ENCODE data around the gene MBLAC1. TPM values are rescaled to one million over a fixed set of nuclear protein-coding genes. Genes with fewer than 3 reads are reported as not detected.

The MBLAC1 gene
- total and polyA plus RNA-seq, 4 donors, result 1.4 to 2.3 (median 1.8) TPM

GRCh38 chr7:100093498-100093897, 33.3 kb upstream of the MBLAC1 start:
- intact Hi-C loops (cut with DNase I), result loop anchor here in 1 of 2 donors (5.0 kb wide), 1 partner anchor 34 kb away; the partner anchor contains the start of gene MBLAC1
- H3K27ac ChIP-seq (ENCODE audit: low read depth in 1 of 2, low read length in 2 of 2), result no peak overlapping the region
- no peak for ATAC-seq (ENCODE audit: low FRiP score)
- DNase-seq, result no peak
- no peak overlapping the region for H3K4me3 ChIP-seq (ENCODE audit: low read length in 2 of 2)
- no peaks in the 10 kb centered on the region for H3K9me3 ChIP-seq (ENCODE audit: control insufficient read depth, low read length)
- WGBS, 2 donors, result 43 to 47% methylated on average over 13 of the region's 13 CpGs
- no peaks in the 10 kb centered on the region for H3K4me1 ChIP-seq (ENCODE audit: control insufficient read depth in 1 of 2, insufficient read depth in 2 of 2, low read length in 2 of 2)
- peaks cover 0 to 10% of the 10 kb centered on the region in 2 donors for H3K36me3 ChIP-seq (ENCODE audit: control insufficient read depth in 1 of 2, insufficient read depth in 2 of 2, low read length in 1 of 2)
- no peaks in the 10 kb centered on the region for H3K27me3 ChIP-seq (ENCODE audit: control insufficient read depth in 1 of 2, insufficient read depth in 2 of 2, low read length in 1 of 2)

- no peaks in the 10 kb centered on the region for H3K4me1 ChIP-seq (ENCODE audit: control insufficient read depth in 1 of 2, insufficient read depth in 2 of 2, low read length in 2 of 2)
- intact Hi-C loops (cut with DNase I), result loop anchor here in 1 of 2 donors (5.0 kb wide), 1 partner anchor 33 kb away; the partner anchor contains the start of gene MBLAC1
- H3K27ac ChIP-seq (ENCODE audit: low read depth in 1 of 2, low read length in 2 of 2), result no peak overlapping the region
- WGBS, 2 donors, result 77 to 79% methylated on average over 16 of the region's 16 CpGs
- DNase-seq (no peak), ATAC-seq (ENCODE audit: low FRiP score) (no peak)
- H3K9me3 ChIP-seq (ENCODE audit: control insufficient read depth, low read length), result no peaks in the 10 kb centered on the region
- peaks cover 0 to 10% of the 10 kb centered on the region in 2 donors for H3K36me3 ChIP-seq (ENCODE audit: control insufficient read depth in 1 of 2, insufficient read depth in 2 of 2, low read length in 1 of 2)
- no peaks in the 10 kb centered on the region for H3K27me3 ChIP-seq (ENCODE audit: control insufficient read depth in 1 of 2, insufficient read depth in 2 of 2, low read length in 1 of 2)
- H3K4me3 ChIP-seq (ENCODE audit: low read length in 2 of 2), result no peak overlapping the region
Measured at GRCh38 chr7:100093925-100094486, 32.8 kb upstream of the MBLAC1 start.

GRCh38 chr7:100095289-100095688, 31.5 kb upstream of the MBLAC1 start:
- no peak for ATAC-seq (ENCODE audit: low FRiP score)
- 77 to 82% methylated on average over 9 of the region's 9 CpGs for WGBS, 2 donors
- no peak overlapping the region for H3K4me3 ChIP-seq (ENCODE audit: low read length in 2 of 2)
- no peak for DNase-seq
- peaks cover 0 to 10% of the 10 kb centered on the region in 2 donors for H3K36me3 ChIP-seq (ENCODE audit: control insufficient read depth in 1 of 2, insufficient read depth in 2 of 2, low read length in 1 of 2)
- no peaks in the 10 kb centered on the region for H3K9me3 ChIP-seq (ENCODE audit: control insufficient read depth, low read length)
- H3K27ac ChIP-seq (ENCODE audit: low read depth in 1 of 2, low read length in 2 of 2), result no peak overlapping the region
- no peaks in the 10 kb centered on the region for H3K4me1 ChIP-seq (ENCODE audit: control insufficient read depth in 1 of 2, insufficient read depth in 2 of 2, low read length in 2 of 2)
- no peaks in the 10 kb centered on the region for H3K27me3 ChIP-seq (ENCODE audit: control insufficient read depth in 1 of 2, insufficient read depth in 2 of 2, low read length in 1 of 2)
- intact Hi-C loops (cut with DNase I), result no loop called here

- Histone ChIP-seq H3K36me3 (ENCODE audit: control insufficient read depth in 1 of 2, insufficient read depth in 2 of 2, low read length in 1 of 2) (peaks cover 0 to 10% of the 10 kb centered on the region in 2 donors), H3K4me3 (ENCODE audit: low read length in 2 of 2) (no peak overlapping the region), H3K27ac (ENCODE audit: low read depth in 1 of 2, low read length in 2 of 2) (no peak overlapping the region), H3K4me1 (ENCODE audit: control insufficient read depth in 1 of 2, insufficient read depth in 2 of 2, low read length in 2 of 2) (no peaks in the 10 kb centered on the region), H3K9me3 (ENCODE audit: control insufficient read depth, low read length) (no peaks in the 10 kb centered on the region), H3K27me3 (ENCODE audit: control insufficient read depth in 1 of 2, insufficient read depth in 2 of 2, low read length in 1 of 2) (no peaks in the 10 kb centered on the region)
- intact Hi-C loops (cut with DNase I), result no loop called here
- ATAC-seq (ENCODE audit: low FRiP score), result no peak
- no peak for DNase-seq
- 91 to 94% methylated on average over 17 of the region's 17 CpGs for WGBS, 2 donors
Measured at GRCh38 chr7:100095704-100096103, 31.1 kb upstream of the MBLAC1 start.

- 82 to 83% methylated on average over 10 of the region's 10 CpGs for WGBS, 2 donors
- Histone ChIP-seq H3K9me3 (ENCODE audit: control insufficient read depth, low read length) (no peaks in the 10 kb centered on the region), H3K27me3 (ENCODE audit: control insufficient read depth in 1 of 2, insufficient read depth in 2 of 2, low read length in 1 of 2) (no peaks in the 10 kb centered on the region), H3K4me1 (ENCODE audit: control insufficient read depth in 1 of 2, insufficient read depth in 2 of 2, low read length in 2 of 2) (no peaks in the 10 kb centered on the region), H3K27ac (ENCODE audit: low read depth in 1 of 2, low read length in 2 of 2) (no peak overlapping the region), H3K36me3 (ENCODE audit: control insufficient read depth in 1 of 2, insufficient read depth in 2 of 2, low read length in 1 of 2) (peaks cover 0 to 1% of the 10 kb centered on the region in 2 donors), H3K4me3 (ENCODE audit: low read length in 2 of 2) (no peak overlapping the region)
- DNase-seq (no peak), ATAC-seq (ENCODE audit: low FRiP score) (no peak)
- intact Hi-C loops (cut with DNase I), result no loop called here
Measured at GRCh38 chr7:100098913-100099312, 27.9 kb upstream of the MBLAC1 start.

- no peak for ATAC-seq (ENCODE audit: low FRiP score)
- H3K4me3 ChIP-seq (ENCODE audit: low read length in 2 of 2), result peak overlapping the region in 1 of 2 donors; percentile 88
- no peaks in the 10 kb centered on the region for H3K4me1 ChIP-seq (ENCODE audit: control insufficient read depth in 1 of 2, insufficient read depth in 2 of 2, low read length in 2 of 2)
- no peak for DNase-seq
- no peaks in the 10 kb centered on the region for H3K9me3 ChIP-seq (ENCODE audit: control insufficient read depth, low read length)
- 75 to 79% methylated on average over 12 of the region's 12 CpGs for WGBS, 2 donors
- intact Hi-C loops (cut with DNase I), result no loop called here
- no peak overlapping the region for H3K27ac ChIP-seq (ENCODE audit: low read depth in 1 of 2, low read length in 2 of 2)
- no peaks in the 10 kb centered on the region for H3K27me3 ChIP-seq (ENCODE audit: control insufficient read depth in 1 of 2, insufficient read depth in 2 of 2, low read length in 1 of 2)
- peaks cover 0 to 1% of the 10 kb centered on the region in 2 donors for H3K36me3 ChIP-seq (ENCODE audit: control insufficient read depth in 1 of 2, insufficient read depth in 2 of 2, low read length in 1 of 2)
Measured at GRCh38 chr7:100099452-100099851, 27.3 kb upstream of the MBLAC1 start.

- WGBS, 2 donors, result 0% methylated on average over 55 to 61 of the region's 61 CpGs
- intact Hi-C loops (cut with DNase I), result loop anchor here in 1 of 2 donors (1.0 to 2.0 kb wide), 3 partner anchors 18 to 51 kb away; partner anchors contain the start of genes CNPY4, MBLAC1, TAF6 and ZSCAN21
- no peak overlapping the region for H3K27ac ChIP-seq (ENCODE audit: low read depth in 1 of 2, low read length in 2 of 2)
- ATAC-seq (ENCODE audit: low FRiP score), result peak; percentile 96
- H3K4me3 ChIP-seq (ENCODE audit: low read length in 2 of 2), result peak overlapping the region; percentile 81 to 88
- H3K4me1 ChIP-seq (ENCODE audit: control insufficient read depth in 1 of 2, insufficient read depth in 2 of 2, low read length in 2 of 2), result no peaks in the 10 kb centered on the region
- H3K36me3 ChIP-seq (ENCODE audit: control insufficient read depth in 1 of 2, insufficient read depth in 2 of 2, low read length in 1 of 2), result peaks cover 0 to 1% of the 10 kb centered on the region in 2 donors
- peak; percentile 96 to 98 for DNase-seq
- H3K9me3 ChIP-seq (ENCODE audit: control insufficient read depth, low read length), result no peaks in the 10 kb centered on the region
- no peaks in the 10 kb centered on the region for H3K27me3 ChIP-seq (ENCODE audit: control insufficient read depth in 1 of 2, insufficient read depth in 2 of 2, low read length in 1 of 2)
Measured at GRCh38 chr7:100100420-100101015, 26.2 kb upstream of the MBLAC1 start.

GRCh38 chr7:100101016-100101862, 25.5 kb upstream of the MBLAC1 start, which contains the start of the genes AP4M1 and MCM7:
TSS of gene AP4M1 (plus strand) at chr7:100101643. CDS start at chr7:100101715, 72 bp downstream.
TSS of gene MCM7 (minus strand) at chr7:100101397. CDS start at chr7:100101294, 103 bp downstream.
- peak; percentile 97 for ATAC-seq (ENCODE audit: low FRiP score)

More at GRCh38 chr7:100101016-100101862, 25.5 kb upstream of the MBLAC1 start, which contains the start of the genes AP4M1 and MCM7:
- Histone ChIP-seq H3K36me3 (ENCODE audit: control insufficient read depth in 1 of 2, insufficient read depth in 2 of 2, low read length in 1 of 2) (peaks cover 0 to 4% of the 10 kb centered on the region in 2 donors), H3K27ac (ENCODE audit: low read depth in 1 of 2, low read length in 2 of 2) (peak within 1 kb of the TSS in 1 of 2 donors; percentile 49), H3K9me3 (ENCODE audit: control insufficient read depth, low read length) (no peaks in the 10 kb centered on the region), H3K4me1 (ENCODE audit: control insufficient read depth in 1 of 2, insufficient read depth in 2 of 2, low read length in 2 of 2) (no peaks in the 10 kb centered on the region), H3K4me3 (ENCODE audit: low read length in 2 of 2) (peak within 1 kb of the TSS; percentile 81 to 88), H3K27me3 (ENCODE audit: control insufficient read depth in 1 of 2, insufficient read depth in 2 of 2, low read length in 1 of 2) (no peaks in the 10 kb centered on the region)
- DNase-seq, result peak; percentile 99 to 100
- 0 to 1% methylated on average over 71 to 80 of the region's 80 CpGs for WGBS, 2 donors
- intact Hi-C loops (cut with DNase I), result loop anchor here in 1 of 2 donors (2.0 kb wide), 2 partner anchors 18 to 26 kb away; partner anchors contain the start of genes CNPY4, MBLAC1 and TAF6

Data from aorta (tissue), 5 donors.